Measurements from ENCODE around the gene ARHGAP18.

The ARHGAP18 gene

DNA sequence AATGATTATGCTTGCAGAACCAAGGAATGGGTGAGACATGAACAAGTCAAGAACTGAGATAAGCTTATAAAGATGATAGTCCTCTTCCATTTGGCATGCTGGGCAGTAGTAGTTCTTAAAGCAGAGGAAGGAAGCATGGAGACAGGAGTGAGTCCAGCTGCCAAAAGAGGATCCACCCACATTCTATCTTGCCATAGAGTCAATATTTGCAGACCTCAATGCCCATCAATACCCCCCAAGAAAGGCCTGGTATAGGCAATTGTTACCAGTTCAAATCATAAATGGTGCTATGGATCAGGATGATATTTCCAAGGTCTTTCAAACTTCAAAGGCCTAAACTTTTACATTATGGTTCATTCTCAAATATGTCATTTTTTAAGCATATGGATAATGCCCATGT lies 4.8 kb downstream of the ARHGAP18 start:
- H3K27ac ChIP-seq (ENCODE audit: low read length): no peak overlapping the region
- DNase-seq (ENCODE audit: low read depth, low spot score): no peak
- H3K9me3 ChIP-seq (ENCODE audit: control insufficient read depth, insufficient read depth, low read length): no peaks in the 10 kb centered on the region
- H3K27me3 ChIP-seq (ENCODE audit: control insufficient read depth, insufficient read depth, low read length): no peaks in the 10 kb centered on the region
- H3K4me1 ChIP-seq (ENCODE audit: control insufficient read depth, insufficient read depth, low read length): peaks cover 3% of the 10 kb centered on the region; the same call in 1 of the 2 replicates
- H3K4me3 ChIP-seq (ENCODE audit: low read length): no peak overlapping the region
- no peaks in the 10 kb centered on the region for H3K36me3 ChIP-seq (ENCODE audit: control insufficient read depth, insufficient read depth, low read length)

DNA sequence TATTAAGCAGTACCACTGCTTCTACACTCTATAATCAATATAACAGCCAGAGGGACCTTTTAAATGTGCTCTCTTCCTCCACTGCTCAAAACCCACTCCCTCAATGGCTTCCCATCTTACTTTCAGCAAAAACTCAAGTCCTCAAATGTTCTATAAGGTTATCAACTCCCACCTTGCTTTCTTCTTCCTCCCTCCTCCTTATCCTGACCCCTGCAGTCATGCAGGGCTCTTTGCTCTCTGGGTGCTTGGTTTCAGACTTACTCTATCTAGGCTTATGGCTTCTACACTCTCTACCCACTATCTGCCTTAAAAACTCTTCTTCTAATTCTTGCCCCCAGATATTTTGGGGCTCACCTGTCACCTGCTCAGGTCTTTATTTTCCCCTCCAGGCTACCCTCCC lies 5.3 kb downstream of the ARHGAP18 start:
- no peaks in the 10 kb centered on the region for H3K27me3 ChIP-seq (ENCODE audit: control insufficient read depth, insufficient read depth, low read length)
- no peaks in the 10 kb centered on the region for H3K36me3 ChIP-seq (ENCODE audit: control insufficient read depth, insufficient read depth, low read length)
- H3K4me3 ChIP-seq (ENCODE audit: low read length): no peak overlapping the region
- peaks cover 3% of the 10 kb centered on the region; the same call in 1 of the 2 replicates for H3K4me1 ChIP-seq (ENCODE audit: control insufficient read depth, insufficient read depth, low read length)
- no peak for DNase-seq (ENCODE audit: low read depth, low spot score)
- H3K27ac ChIP-seq (ENCODE audit: low read length): no peak overlapping the region
- no peaks in the 10 kb centered on the region for H3K9me3 ChIP-seq (ENCODE audit: control insufficient read depth, insufficient read depth, low read length)

DNA sequence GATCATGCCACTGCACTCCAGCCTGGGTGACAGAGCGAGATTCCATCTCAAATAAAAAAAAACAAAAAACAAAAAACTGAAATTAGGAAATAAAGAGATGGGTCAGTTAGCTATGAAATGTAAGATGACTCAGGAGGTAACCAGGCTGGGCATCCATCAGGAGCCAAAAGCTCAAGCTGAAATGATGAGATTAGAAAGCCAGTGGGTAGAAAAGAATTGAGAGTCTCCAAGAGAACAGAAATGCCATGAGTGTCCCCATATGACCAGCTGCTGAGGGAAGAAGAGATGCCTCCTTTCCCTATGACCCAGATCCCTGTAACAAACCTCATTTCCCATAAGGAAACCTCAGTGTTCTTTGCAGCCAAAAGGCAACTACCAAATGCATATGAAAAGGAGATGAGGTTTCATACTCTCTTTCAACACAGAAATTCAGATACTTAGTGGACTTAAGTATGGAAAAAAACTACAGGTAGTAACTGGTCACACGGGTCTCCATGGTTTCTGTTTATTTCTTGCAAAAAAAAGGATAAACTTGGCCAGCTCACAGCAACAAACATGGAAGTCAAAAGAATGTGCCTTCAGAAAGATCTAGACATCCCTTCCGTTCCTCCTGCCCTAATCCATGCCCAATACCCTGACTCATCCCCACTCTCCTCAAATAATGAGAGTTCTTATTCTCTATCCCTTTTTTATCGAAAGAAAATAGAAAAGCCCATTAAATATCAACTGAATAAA lies 8.1 kb downstream of the ARHGAP18 start:
- no peak overlapping the region for H3K27ac ChIP-seq (ENCODE audit: low read length)
- no CpG with 5 or more reads among the region's 4 CpGs for WGBS (ENCODE audit: insufficient coverage, insufficient read length)
- H3K4me3 ChIP-seq (ENCODE audit: low read length): no peak overlapping the region
- H3K27me3 ChIP-seq (ENCODE audit: control insufficient read depth, insufficient read depth, low read length): no peaks in the 10 kb centered on the region
- H3K36me3 ChIP-seq (ENCODE audit: control insufficient read depth, insufficient read depth, low read length): no peaks in the 10 kb centered on the region
- H3K4me1 ChIP-seq (ENCODE audit: control insufficient read depth, insufficient read depth, low read length): no peaks in the 10 kb centered on the region
- no peaks in the 10 kb centered on the region for H3K9me3 ChIP-seq (ENCODE audit: control insufficient read depth, insufficient read depth, low read length)
- DNase-seq (ENCODE audit: low read depth, low spot score): no peak

DNA sequence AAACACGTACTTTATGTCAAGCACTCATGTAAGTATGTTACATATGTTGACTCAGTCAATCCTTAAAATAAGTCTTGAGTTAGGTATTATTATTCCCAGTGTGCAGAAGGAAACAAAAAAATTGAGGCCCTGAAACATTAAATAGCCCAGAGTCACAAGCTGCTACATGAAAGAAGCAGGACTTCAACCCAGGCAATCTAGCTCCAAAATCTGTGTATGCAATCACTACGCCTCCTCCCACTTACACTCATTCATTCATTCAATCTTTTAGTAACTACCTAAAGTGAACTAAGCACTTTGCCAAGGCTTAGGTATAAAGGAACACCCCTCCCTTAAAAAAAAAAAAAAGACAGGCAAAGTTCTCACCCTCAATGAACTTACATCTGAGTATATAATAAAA lies 9.3 kb downstream of the ARHGAP18 start:
- Histone ChIP-seq H3K27me3 (ENCODE audit: control insufficient read depth, insufficient read depth, low read length) (no peaks in the 10 kb centered on the region), H3K4me3 (ENCODE audit: low read length) (no peak overlapping the region), H3K27ac (ENCODE audit: low read length) (no peak overlapping the region), H3K4me1 (ENCODE audit: control insufficient read depth, insufficient read depth, low read length) (peaks cover 2% of the 10 kb centered on the region; the same call in 1 of the 2 replicates), H3K36me3 (ENCODE audit: control insufficient read depth, insufficient read depth, low read length) (no peaks in the 10 kb centered on the region), H3K9me3 (ENCODE audit: control insufficient read depth, insufficient read depth, low read length) (no peaks in the 10 kb centered on the region)
- WGBS (ENCODE audit: insufficient coverage, insufficient read length): no CpG with 5 or more reads among the region's 2 CpGs
- DNase-seq (ENCODE audit: low read depth, low spot score): no peak

DNA sequence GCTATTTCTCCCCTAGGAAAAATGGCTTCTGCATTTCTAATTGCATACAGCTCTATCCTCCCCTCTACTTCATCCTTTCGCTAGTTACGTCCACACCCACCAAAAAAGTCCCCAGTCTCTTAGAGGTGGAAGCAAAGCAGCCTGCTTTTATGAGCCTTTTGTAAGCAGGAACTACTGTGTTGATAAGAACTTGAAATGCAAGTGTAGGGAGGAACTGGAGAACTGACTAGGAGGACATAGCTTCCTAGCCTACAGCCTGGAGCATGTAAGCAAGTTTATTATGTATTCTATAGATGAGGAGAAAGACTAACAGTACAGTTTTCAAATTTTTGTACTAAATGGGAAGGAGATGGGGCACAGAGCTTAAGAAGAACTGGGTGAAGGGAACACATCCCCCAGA lies 10.3 kb downstream of the ARHGAP18 start:
- Histone ChIP-seq H3K27me3 (ENCODE audit: control insufficient read depth, insufficient read depth, low read length) (no peaks in the 10 kb centered on the region), H3K4me1 (ENCODE audit: control insufficient read depth, insufficient read depth, low read length) (peaks cover 2% of the 10 kb centered on the region; the same call in 1 of the 2 replicates), H3K36me3 (ENCODE audit: control insufficient read depth, insufficient read depth, low read length) (no peaks in the 10 kb centered on the region), H3K27ac (ENCODE audit: low read length) (no peak overlapping the region), H3K4me3 (ENCODE audit: low read length) (no peak overlapping the region), H3K9me3 (ENCODE audit: control insufficient read depth, insufficient read depth, low read length) (no peaks in the 10 kb centered on the region)
- WGBS (ENCODE audit: insufficient coverage, insufficient read length): no CpG with 5 or more reads among the region's 2 CpGs
- no peak for DNase-seq (ENCODE audit: low read depth, low spot score)

DNA sequence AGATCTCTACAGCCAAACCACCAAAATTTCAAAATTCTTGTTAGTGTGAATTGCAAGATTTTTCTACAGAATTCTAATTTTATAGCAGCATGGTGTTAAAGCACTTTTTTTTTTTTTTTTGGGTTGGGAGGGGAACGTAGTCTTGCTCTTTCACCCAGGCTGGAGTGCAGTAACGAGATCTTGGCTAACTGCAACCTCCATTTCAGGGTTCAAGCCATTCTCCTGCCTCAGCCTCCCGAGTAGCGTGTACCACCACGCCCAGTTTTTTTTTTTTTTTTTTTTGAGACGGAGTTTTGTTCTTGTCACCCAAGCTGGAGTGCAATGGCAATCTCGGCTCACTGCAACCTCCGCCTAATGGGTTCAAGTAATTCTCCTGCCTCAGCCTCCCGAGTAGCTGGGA lies 11.5 kb downstream of the ARHGAP18 start:
- WGBS (ENCODE audit: insufficient coverage, insufficient read length): no CpG with 5 or more reads among the region's 9 CpGs
- H3K27me3 ChIP-seq (ENCODE audit: control insufficient read depth, insufficient read depth, low read length): no peaks in the 10 kb centered on the region
- H3K9me3 ChIP-seq (ENCODE audit: control insufficient read depth, insufficient read depth, low read length): no peaks in the 10 kb centered on the region
- H3K36me3 ChIP-seq (ENCODE audit: control insufficient read depth, insufficient read depth, low read length): no peaks in the 10 kb centered on the region
- H3K4me3 ChIP-seq (ENCODE audit: low read length): no peak overlapping the region
- peaks cover 2% of the 10 kb centered on the region; the same call in 1 of the 2 replicates for H3K4me1 ChIP-seq (ENCODE audit: control insufficient read depth, insufficient read depth, low read length)
- no peak overlapping the region for H3K27ac ChIP-seq (ENCODE audit: low read length)
- DNase-seq (ENCODE audit: low read depth, low spot score): no peak

DNA sequence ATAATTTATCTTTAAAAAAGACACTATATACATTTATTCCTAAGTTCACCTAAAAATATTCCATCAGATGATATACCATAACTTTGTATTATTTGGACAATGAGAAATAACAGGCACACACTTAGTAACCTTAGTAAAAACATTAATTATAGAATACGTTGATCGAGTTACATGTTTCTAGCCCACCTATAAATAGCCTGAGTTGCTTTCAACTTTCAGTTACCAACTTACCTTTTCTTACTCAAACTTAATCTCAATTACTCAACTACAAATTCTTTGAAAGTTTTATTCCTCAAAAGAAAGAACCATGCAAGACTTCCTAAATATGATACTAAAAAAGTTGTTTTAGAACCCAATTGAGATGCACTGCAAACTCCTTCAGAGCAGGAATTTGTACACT lies 12.2 kb downstream of the ARHGAP18 start:
- H3K9me3 ChIP-seq (ENCODE audit: control insufficient read depth, insufficient read depth, low read length): no peaks in the 10 kb centered on the region
- H3K4me1 ChIP-seq (ENCODE audit: control insufficient read depth, insufficient read depth, low read length): peaks cover 2% of the 10 kb centered on the region; the same call in 1 of the 2 replicates
- H3K4me3 ChIP-seq (ENCODE audit: low read length): no peak overlapping the region
- no peaks in the 10 kb centered on the region for H3K27me3 ChIP-seq (ENCODE audit: control insufficient read depth, insufficient read depth, low read length)
- no CpG with 5 or more reads among the region's 2 CpGs for WGBS (ENCODE audit: insufficient coverage, insufficient read length)
- no peaks in the 10 kb centered on the region for H3K36me3 ChIP-seq (ENCODE audit: control insufficient read depth, insufficient read depth, low read length)
- no peak overlapping the region for H3K27ac ChIP-seq (ENCODE audit: low read length)
- DNase-seq (ENCODE audit: low read depth, low spot score): no peak

DNA sequence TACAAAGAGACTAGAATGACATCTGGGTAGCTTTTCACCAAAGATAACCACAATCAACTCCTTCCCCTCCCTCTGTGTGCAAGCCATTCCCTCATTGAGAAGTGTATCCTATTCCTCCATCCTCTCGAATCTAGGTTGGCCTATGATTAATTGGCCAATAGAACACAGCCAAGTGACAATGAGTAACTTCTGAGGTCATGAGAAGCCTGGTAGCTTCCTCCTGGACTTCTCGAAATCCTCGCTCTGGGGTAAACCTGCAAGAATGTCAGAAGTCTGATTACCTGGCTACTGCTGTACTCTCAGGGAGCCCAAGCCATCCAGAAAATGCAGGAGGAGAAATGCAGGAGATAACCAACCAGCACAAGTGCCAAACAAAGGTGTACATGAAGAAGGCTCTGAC lies 13.1 kb downstream of the ARHGAP18 start:
- no peak overlapping the region for H3K4me3 ChIP-seq (ENCODE audit: low read length)
- H3K9me3 ChIP-seq (ENCODE audit: control insufficient read depth, insufficient read depth, low read length): no peaks in the 10 kb centered on the region
- no peak for DNase-seq (ENCODE audit: low read depth, low spot score)
- no peaks in the 10 kb centered on the region for H3K36me3 ChIP-seq (ENCODE audit: control insufficient read depth, insufficient read depth, low read length)
- H3K4me1 ChIP-seq (ENCODE audit: control insufficient read depth, insufficient read depth, low read length): peaks cover 2% of the 10 kb centered on the region; the same call in 1 of the 2 replicates
- H3K27ac ChIP-seq (ENCODE audit: low read length): no peak overlapping the region
- H3K27me3 ChIP-seq (ENCODE audit: control insufficient read depth, insufficient read depth, low read length): no peaks in the 10 kb centered on the region
- WGBS (ENCODE audit: insufficient coverage, insufficient read length): no CpG with 5 or more reads among the region's 3 CpGs

DNA sequence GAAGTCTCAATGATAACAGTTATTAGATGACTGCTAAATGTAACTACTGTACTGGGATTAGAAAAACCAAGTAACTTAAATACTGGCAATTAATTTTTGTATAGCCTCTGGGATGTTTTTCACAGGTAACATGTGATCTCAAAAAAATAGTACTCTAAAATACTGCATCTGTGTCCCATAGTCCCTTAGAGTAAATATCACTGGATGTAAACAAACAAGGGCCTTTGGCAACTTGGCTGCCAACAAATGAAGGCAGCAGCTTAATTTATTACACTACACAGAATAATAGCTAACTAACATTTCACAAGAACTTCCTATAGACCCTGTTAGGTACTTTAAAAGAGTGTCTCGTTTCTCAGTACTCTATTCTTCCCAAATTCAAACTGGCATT lies 14.0 kb downstream of the ARHGAP18 start:
- no CpG with 5 or more reads among the region's 1 CpG for WGBS (ENCODE audit: insufficient coverage, insufficient read length)
- Histone ChIP-seq H3K27ac (ENCODE audit: low read length) (no peak overlapping the region), H3K36me3 (ENCODE audit: control insufficient read depth, insufficient read depth, low read length) (no peaks in the 10 kb centered on the region), H3K4me3 (ENCODE audit: low read length) (no peak overlapping the region), H3K27me3 (ENCODE audit: control insufficient read depth, insufficient read depth, low read length) (no peaks in the 10 kb centered on the region), H3K9me3 (ENCODE audit: control insufficient read depth, insufficient read depth, low read length) (no peaks in the 10 kb centered on the region), H3K4me1 (ENCODE audit: control insufficient read depth, insufficient read depth, low read length) (peaks cover 3% of the 10 kb centered on the region)
- DNase-seq (ENCODE audit: low read depth, low spot score): no peak

DNA sequence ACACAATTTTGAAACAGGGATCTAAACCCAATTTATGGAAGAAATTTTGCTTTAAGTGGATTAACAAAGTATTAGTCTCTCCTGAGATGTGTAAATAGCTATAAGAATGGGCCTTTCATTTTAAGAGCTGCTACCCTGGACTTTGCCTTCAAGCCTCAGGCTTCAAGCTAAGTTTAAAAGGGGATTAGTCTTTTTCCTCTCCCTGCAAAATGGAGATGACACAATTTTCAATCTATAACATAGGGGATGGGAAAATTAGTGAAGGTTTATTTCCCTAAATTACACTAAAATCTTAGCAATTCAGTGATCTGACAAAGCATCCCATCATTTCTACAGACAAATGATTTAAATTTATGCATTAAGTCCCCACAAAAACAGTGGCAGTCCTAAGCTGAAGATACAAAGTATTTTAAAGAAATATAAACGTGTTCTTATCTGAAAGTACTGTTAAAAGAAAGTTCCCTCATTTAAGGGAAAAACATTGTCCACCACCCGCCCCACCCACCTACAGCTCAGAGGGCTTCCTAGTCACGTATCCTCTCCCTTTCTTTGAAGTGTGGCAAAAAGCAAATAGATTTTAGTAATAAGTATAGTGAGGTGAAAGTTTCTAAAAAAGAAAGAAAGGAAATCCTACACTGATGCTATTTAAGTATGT lies 14.5 kb downstream of the ARHGAP18 start:
- no peaks in the 10 kb centered on the region for H3K36me3 ChIP-seq (ENCODE audit: control insufficient read depth, insufficient read depth, low read length)
- no peak overlapping the region for H3K27ac ChIP-seq (ENCODE audit: low read length)
- H3K4me3 ChIP-seq (ENCODE audit: low read length): no peak overlapping the region
- no peaks in the 10 kb centered on the region for H3K9me3 ChIP-seq (ENCODE audit: control insufficient read depth, insufficient read depth, low read length)
- H3K4me1 ChIP-seq (ENCODE audit: control insufficient read depth, insufficient read depth, low read length): peaks cover 3% of the 10 kb centered on the region
- WGBS (ENCODE audit: insufficient coverage, insufficient read length): no CpG with 5 or more reads among the region's 3 CpGs
- no peaks in the 10 kb centered on the region for H3K27me3 ChIP-seq (ENCODE audit: control insufficient read depth, insufficient read depth, low read length)
- DNase-seq (ENCODE audit: low read depth, low spot score): no peak

DNA sequence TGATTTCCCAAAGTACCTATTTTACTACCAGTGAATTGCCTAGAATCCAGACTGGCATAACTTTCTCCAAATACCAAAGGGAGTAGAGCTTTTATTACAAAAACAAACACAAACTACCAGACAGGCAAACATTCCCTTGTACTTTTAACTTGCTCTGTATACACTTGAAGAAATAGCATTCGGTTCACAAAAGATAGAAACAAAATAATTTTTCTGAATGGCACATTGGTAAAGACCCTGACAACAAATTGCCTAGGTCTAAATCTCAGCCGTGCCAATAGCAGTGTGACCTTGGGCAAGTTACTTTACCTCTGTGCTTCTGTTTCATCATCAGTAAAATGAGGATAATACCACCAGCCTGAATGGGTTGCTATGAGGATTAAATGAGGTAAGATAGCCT lies 15.9 kb downstream of the ARHGAP18 start:
- Histone ChIP-seq H3K4me1 (ENCODE audit: control insufficient read depth, insufficient read depth, low read length) (peaks cover 3% of the 10 kb centered on the region), H3K27ac (ENCODE audit: low read length) (no peak overlapping the region), H3K27me3 (ENCODE audit: control insufficient read depth, insufficient read depth, low read length) (no peaks in the 10 kb centered on the region), H3K36me3 (ENCODE audit: control insufficient read depth, insufficient read depth, low read length) (no peaks in the 10 kb centered on the region), H3K4me3 (ENCODE audit: low read length) (no peak overlapping the region), H3K9me3 (ENCODE audit: control insufficient read depth, insufficient read depth, low read length) (no peaks in the 10 kb centered on the region)
- no peak for DNase-seq (ENCODE audit: low read depth, low spot score)
- WGBS (ENCODE audit: insufficient coverage, insufficient read length): no CpG with 5 or more reads among the region's 2 CpGs
